Measurements from ENCODE around the gene MTMR3.

The MTMR3 gene

GRCh38 chr22:29867851-29868250, 15.1 kb upstream of the MTMR3 start:
- in situ Hi-C loops (cut with MboI; ENCODE audit: low sequenced_read_pairs): no loop called here

GRCh38 chr22:29870574-29870973, 12.4 kb upstream of the MTMR3 start:
- in situ Hi-C loops (cut with MboI; ENCODE audit: low sequenced_read_pairs): no loop called here

- in situ Hi-C loops (cut with MboI; ENCODE audit: low sequenced_read_pairs): no loop called here
These were observed 11.3 kb upstream of the MTMR3 start for GRCh38 chr22:29871684-29872083.

- in situ Hi-C loops (cut with MboI; ENCODE audit: low sequenced_read_pairs): no loop called here
These were observed 10.7 kb upstream of the MTMR3 start for GRCh38 chr22:29872144-29872893.

- in situ Hi-C loops (cut with MboI; ENCODE audit: low sequenced_read_pairs): no loop called here
These were observed 10.0 kb upstream of the MTMR3 start for GRCh38 chr22:29872989-29873388.

GRCh38 chr22:29873943-29874342, 9.0 kb upstream of the MTMR3 start:
- in situ Hi-C loops (cut with MboI; ENCODE audit: low sequenced_read_pairs): no loop called here

- in situ Hi-C loops (cut with MboI; ENCODE audit: low sequenced_read_pairs): no loop called here
These were observed 5.4 kb upstream of the MTMR3 start for GRCh38 chr22:29877620-29878019.

- in situ Hi-C loops (cut with MboI; ENCODE audit: low sequenced_read_pairs): no loop called here
These were observed 3.2 kb upstream of the MTMR3 start for GRCh38 chr22:29879753-29880152.

- in situ Hi-C loops (cut with MboI; ENCODE audit: low sequenced_read_pairs): no loop called here
These were observed 294 bp upstream of the MTMR3 start for GRCh38 chr22:29882716-29883044.

GRCh38 chr22:29883775-29884097, 762 bp downstream of the MTMR3 start:
- in situ Hi-C loops (cut with MboI; ENCODE audit: low sequenced_read_pairs): no loop called here

- in situ Hi-C loops (cut with MboI; ENCODE audit: low sequenced_read_pairs): no loop called here
These were observed 2.6 kb downstream of the MTMR3 start for GRCh38 chr22:29885610-29886009.

GRCh38 chr22:29886596-29886995, 3.6 kb downstream of the MTMR3 start:
- in situ Hi-C loops (cut with MboI; ENCODE audit: low sequenced_read_pairs): no loop called here

GRCh38 chr22:29887358-29887757, 4.4 kb downstream of the MTMR3 start:
- in situ Hi-C loops (cut with MboI; ENCODE audit: low sequenced_read_pairs): no loop called here

- in situ Hi-C loops (cut with MboI; ENCODE audit: low sequenced_read_pairs): no loop called here
These were observed 7.8 kb downstream of the MTMR3 start for GRCh38 chr22:29890760-29891159.

- in situ Hi-C loops (cut with MboI; ENCODE audit: low sequenced_read_pairs): no loop called here
These were observed 9.6 kb downstream of the MTMR3 start for GRCh38 chr22:29892315-29893156.

- in situ Hi-C loops (cut with MboI; ENCODE audit: low sequenced_read_pairs): no loop called here
These were observed 18.4 kb downstream of the MTMR3 start for GRCh38 chr22:29901354-29901753.

GRCh38 chr22:29903371-29903770, 20.4 kb downstream of the MTMR3 start:
- in situ Hi-C loops (cut with MboI; ENCODE audit: low sequenced_read_pairs): no loop called here

- in situ Hi-C loops (cut with MboI; ENCODE audit: low sequenced_read_pairs): no loop called here
These were observed 21.0 kb downstream of the MTMR3 start for GRCh38 chr22:29904020-29904419.

GRCh38 chr22:29907753-29908515, 25.0 kb downstream of the MTMR3 start:
- in situ Hi-C loops (cut with MboI; ENCODE audit: low sequenced_read_pairs): no loop called here

- in situ Hi-C loops (cut with MboI; ENCODE audit: low sequenced_read_pairs): no loop called here
These were observed 29.2 kb downstream of the MTMR3 start for GRCh38 chr22:29912141-29912540.

GRCh38 chr22:29912605-29913398, 29.8 kb downstream of the MTMR3 start:
- in situ Hi-C loops (cut with MboI; ENCODE audit: low sequenced_read_pairs): no loop called here
